ENCODE results near the gene EGFLAM. TPM values are rescaled to one million over a fixed set of nuclear protein-coding genes. Genes with fewer than 3 reads are reported as not detected.

EGFLAM gene
- total and polyA plus RNA-seq, 2 donors (not counting 3 experiments of a cell fraction or from before 2014, with no cell fraction given), result 1.2 to 2.7 TPM

DNA sequence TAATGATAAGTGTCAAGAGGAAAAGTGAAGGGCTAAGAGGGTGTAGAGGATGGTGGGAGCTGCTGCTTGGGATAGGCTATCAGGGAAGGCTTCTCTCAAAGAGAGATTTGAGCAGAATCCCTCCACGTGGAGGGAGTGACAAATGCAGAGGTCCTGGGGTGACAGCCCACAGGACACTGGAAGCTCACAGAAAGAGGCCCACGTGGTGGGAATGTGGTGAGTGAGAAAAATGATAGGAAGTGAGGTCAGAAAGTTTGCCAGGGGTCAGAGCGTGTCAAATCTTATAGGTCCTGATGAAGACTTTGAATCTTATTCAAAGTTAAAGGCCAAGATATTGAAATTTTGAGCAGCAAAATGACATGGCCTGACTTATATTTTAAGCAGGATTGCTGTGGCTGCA, 125.3 kb downstream of the EGFLAM start:
- dilution Hi-C loops (cut with MboI; ENCODE audit: extremely low pct_ligation_motif_present, low sequenced_read_pairs), result no loop called here
- BruUV-seq (replicated peaks), result no TSS peak
- FAIRE-seq, result no peak

More for the DNA sequence above, 125.3 kb downstream of the EGFLAM start:
- no peaks in the 10 kb centered on the region for H3K4me1 ChIP-seq (ENCODE audit: control insufficient read depth, extremely low read depth, insufficient read depth, low read length)
- ChIA-PET CTCF (interaction anchor here (1.0 to 6.8 kb wide), 10 partner anchors 12 to 538 kb away, joined by 4 to 184 read pairs (median 11); no protein-coding TSS in a partner anchor), POLR2A (no interaction called here)
- H3K9ac ChIP-seq (replicated peaks; ENCODE audit: extremely low read depth, insufficient read depth, low read length), result no peak overlapping the region
- no peak overlapping the region for H3K4me3 ChIP-seq (replicated peaks in 1 of 3; ENCODE audit: insufficient read depth in 1 of 3, low read depth in 1 of 3, low read length in 3 of 3)
- H3K9me3 ChIP-seq (replicated peaks; ENCODE audit: control insufficient read depth, insufficient read depth, low read length), result no peaks in the 10 kb centered on the region
- H3K27me3 ChIP-seq (ENCODE audit: control insufficient read depth in 2 of 2, insufficient read depth in 2 of 2, low read length in 2 of 2), result no peaks in the 10 kb centered on the region
- intact Hi-C loops (cut with micrococcal nuclease), result loop anchor here (1.0 to 2.0 kb wide), 6 partner anchors 21 to 539 kb away; no protein-coding TSS in a partner anchor
- no peaks in the 10 kb centered on the region for H3K9me1 ChIP-seq (replicated peaks; ENCODE audit: control insufficient read depth, extremely low read depth, insufficient read depth, low read length)
- DNase-seq (ENCODE audit: low read depth, low spot score), result no peak
- H3K27ac ChIP-seq (ENCODE audit: insufficient read depth, low read depth, low read length), result no peak overlapping the region
- no peak overlapping the region for H3K4me2 ChIP-seq (ENCODE audit: insufficient read depth, low read length)
- no peaks in the 10 kb centered on the region for H3K36me3 ChIP-seq (ENCODE audit: control insufficient read depth in 2 of 2, extremely low read depth in 1 of 2, insufficient read depth in 2 of 2, low read length in 2 of 2)
- no peaks in the 10 kb centered on the region for H4K20me1 ChIP-seq (replicated peaks; ENCODE audit: control insufficient read depth, extremely low read depth, insufficient read depth, low read length)
- no peak overlapping the region for H2AFZ ChIP-seq (ENCODE audit: low read depth, low read length)
- TF ChIP-seq JUN (IDR thresholded peaks at IDR 0.05; ENCODE audit: borderline replicate concordance, insufficient read depth, insufficient read length, low read depth), result no peak
- TF ChIP-seq GATA2 (IDR thresholded peaks at IDR 0.05; ENCODE audit: insufficient read depth, insufficient read length, low read depth, low read length), result no peak
- TF ChIP-seq EZH2 (IDR thresholded peaks at IDR 0.05; ENCODE audit: borderline replicate concordance, low read depth, low read length, severe bottlenecking), result no peak
- no peak for TF ChIP-seq POLR2A (IDR thresholded peaks at IDR 0.05; ENCODE audit: low read depth, low read length)
- TF ChIP-seq, protein P1, sequence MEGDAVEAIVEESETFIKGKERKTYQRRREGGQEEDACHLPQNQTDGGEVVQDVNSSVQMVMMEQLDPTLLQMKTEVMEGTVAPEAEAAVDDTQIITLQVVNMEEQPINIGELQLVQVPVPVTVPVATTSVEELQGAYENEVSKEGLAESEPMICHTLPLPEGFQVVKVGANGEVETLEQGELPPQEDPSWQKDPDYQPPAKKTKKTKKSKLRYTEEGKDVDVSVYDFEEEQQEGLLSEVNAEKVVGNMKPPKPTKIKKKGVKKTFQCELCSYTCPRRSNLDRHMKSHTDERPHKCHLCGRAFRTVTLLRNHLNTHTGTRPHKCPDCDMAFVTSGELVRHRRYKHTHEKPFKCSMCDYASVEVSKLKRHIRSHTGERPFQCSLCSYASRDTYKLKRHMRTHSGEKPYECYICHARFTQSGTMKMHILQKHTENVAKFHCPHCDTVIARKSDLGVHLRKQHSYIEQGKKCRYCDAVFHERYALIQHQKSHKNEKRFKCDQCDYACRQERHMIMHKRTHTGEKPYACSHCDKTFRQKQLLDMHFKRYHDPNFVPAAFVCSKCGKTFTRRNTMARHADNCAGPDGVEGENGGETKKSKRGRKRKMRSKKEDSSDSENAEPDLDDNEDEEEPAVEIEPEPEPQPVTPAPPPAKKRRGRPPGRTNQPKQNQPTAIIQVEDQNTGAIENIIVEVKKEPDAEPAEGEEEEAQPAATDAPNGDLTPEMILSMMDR (IDR thresholded peaks at IDR 0.05; ENCODE audit: extremely low read depth in 1 of 2, insufficient read depth in 1 of 2, low read depth in 1 of 2, low read length in 2 of 2), result no peak
- TF ChIP-seq, protein P2, sequence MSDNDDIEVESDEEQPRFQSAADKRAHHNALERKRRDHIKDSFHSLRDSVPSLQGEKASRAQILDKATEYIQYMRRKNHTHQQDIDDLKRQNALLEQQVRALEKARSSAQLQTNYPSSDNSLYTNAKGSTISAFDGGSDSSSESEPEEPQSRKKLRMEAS (IDR thresholded peaks at IDR 0.05; ENCODE audit: insufficient read depth, insufficient read length), result no peak
- TF ChIP-seq MYC (IDR thresholded peaks at IDR 0.05; ENCODE audit: low read depth, low read length), result no peak
- TF ChIP-seq FOS (IDR thresholded peaks at IDR 0.05; ENCODE audit: borderline replicate concordance, insufficient read depth, low read length), result no peak
- TF ChIP-seq POLR2AphosphoS5 (IDR thresholded peaks at IDR 0.05; ENCODE audit: insufficient read depth, low read depth, low read length), result no peak
- no peaks in the 10 kb centered on the region for H3K79me2 ChIP-seq (ENCODE audit: control insufficient read depth, insufficient read depth, low read length)
